Measurements from ENCODE around the gene CADPS. TPM values are rescaled to one million over a fixed set of nuclear protein-coding genes. Genes with fewer than 3 reads are reported as not detected.
"Not testable (repeated sequence)": the region's sequence is repeated elsewhere in the genome, so short reads cannot be mapped to it uniquely, and the experiment has no call there.

CADPS gene
- total RNA-seq, 1 donor from 2014 or later: 265 TPM

DNA sequence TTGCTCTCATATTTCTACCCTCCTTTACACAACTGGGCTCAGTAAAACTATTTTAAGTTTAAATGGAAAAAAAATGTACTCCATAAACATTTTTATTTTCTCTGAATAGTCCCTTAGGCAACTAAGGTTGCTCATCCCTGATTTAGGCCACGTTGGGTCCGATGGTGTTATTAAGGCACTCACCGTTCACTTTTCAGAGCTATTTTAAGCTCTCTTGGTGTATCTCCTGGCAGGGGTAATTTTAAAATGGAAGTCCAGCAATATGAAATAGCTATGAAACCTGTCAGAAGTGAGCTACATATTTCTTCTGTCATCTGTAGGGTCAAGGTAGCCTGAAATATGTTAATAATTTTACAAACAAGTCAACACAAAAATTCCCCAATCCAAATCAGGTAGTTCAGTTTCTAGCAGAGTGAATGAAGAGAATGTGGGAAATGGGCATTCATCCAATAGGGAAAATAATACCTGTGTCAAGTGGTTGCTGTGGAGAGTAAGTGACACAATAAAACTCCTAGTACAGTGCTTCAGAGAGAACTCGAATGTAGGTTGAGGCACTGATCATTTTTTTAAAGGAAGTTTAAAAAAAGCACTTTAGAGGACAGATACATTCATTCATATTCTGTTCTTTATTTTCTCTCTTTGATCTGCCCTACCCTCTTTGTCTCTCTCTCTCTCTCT, 292.6 kb downstream of the CADPS start:
- Mint-ChIP-seq H3K9me3 (ENCODE audit: unreplicated experiment) (peaks cover 7% of the 10 kb centered on the region), H3K27me3 (ENCODE audit: unreplicated experiment) (peaks cover 2% of the 10 kb centered on the region), H3K4me1 (ENCODE audit: low read depth, unreplicated experiment) (no peaks in the 10 kb centered on the region), H3K4me3 (ENCODE audit: unreplicated experiment) (no peak overlapping the region), H3K27ac (ENCODE audit: unreplicated experiment) (no peak overlapping the region), H3K36me3 (ENCODE audit: unreplicated experiment) (peaks cover 40% of the 10 kb centered on the region)
- TF ChIP-seq, protein P1, sequence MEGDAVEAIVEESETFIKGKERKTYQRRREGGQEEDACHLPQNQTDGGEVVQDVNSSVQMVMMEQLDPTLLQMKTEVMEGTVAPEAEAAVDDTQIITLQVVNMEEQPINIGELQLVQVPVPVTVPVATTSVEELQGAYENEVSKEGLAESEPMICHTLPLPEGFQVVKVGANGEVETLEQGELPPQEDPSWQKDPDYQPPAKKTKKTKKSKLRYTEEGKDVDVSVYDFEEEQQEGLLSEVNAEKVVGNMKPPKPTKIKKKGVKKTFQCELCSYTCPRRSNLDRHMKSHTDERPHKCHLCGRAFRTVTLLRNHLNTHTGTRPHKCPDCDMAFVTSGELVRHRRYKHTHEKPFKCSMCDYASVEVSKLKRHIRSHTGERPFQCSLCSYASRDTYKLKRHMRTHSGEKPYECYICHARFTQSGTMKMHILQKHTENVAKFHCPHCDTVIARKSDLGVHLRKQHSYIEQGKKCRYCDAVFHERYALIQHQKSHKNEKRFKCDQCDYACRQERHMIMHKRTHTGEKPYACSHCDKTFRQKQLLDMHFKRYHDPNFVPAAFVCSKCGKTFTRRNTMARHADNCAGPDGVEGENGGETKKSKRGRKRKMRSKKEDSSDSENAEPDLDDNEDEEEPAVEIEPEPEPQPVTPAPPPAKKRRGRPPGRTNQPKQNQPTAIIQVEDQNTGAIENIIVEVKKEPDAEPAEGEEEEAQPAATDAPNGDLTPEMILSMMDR (IDR thresholded peaks at IDR 0.05; ENCODE audit: partially characterized antibody, unreplicated experiment): no peak
- no peak for DNase-seq

DNA sequence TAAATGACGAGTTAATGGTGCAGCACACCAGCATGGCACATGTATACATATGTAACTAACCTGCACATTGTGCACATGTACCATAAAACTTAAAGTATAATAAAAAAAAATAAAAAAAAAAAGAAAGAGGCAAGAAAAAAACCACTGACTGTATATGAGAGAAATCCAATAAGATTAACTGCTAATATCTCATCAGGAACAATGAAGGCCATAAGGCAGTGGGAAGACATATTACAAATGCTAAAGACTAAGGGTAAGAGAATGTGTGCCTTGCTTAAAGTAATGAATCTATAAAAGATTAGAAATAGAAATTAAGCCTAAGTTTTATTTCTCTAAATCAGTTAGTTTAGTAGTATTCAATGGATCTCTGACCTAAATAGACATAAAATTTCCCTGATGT, 294.7 kb downstream of the CADPS start:
- H3K36me3 Mint-ChIP-seq (ENCODE audit: unreplicated experiment): peaks cover 42% of the 10 kb centered on the region
- H3K27ac Mint-ChIP-seq (ENCODE audit: unreplicated experiment); H3K4me3 Mint-ChIP-seq (ENCODE audit: unreplicated experiment); DNase-seq; H3K27me3 Mint-ChIP-seq (ENCODE audit: unreplicated experiment); H3K9me3 Mint-ChIP-seq (ENCODE audit: unreplicated experiment); H3K4me1 Mint-ChIP-seq (ENCODE audit: low read depth, unreplicated experiment): not testable (repeated sequence)

DNA sequence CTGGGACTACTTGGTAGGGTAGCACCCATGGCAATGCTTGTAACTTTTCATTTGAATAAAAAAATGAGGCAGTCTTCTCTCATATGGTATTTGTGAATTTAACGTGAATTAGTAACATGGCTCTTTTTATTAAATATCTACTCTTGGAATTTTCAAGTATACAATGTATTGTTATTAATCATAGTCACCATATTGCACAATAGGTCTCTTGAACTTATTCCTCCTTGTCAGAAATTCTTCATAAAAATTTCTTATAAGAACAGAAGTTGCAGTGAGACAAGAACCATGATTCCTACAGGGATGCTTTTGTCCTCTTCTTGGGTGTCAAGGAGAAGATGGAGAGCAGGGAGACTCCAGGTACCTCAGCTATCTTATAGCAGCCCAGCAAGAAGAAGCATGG, 298.1 kb downstream of the CADPS start:
- peaks cover 29% of the 10 kb centered on the region for H3K36me3 Mint-ChIP-seq (ENCODE audit: unreplicated experiment)
- TF ChIP-seq, protein P1 (IDR thresholded peaks at IDR 0.05; ENCODE audit: partially characterized antibody, unreplicated experiment): no peak
- H3K27me3 Mint-ChIP-seq (ENCODE audit: unreplicated experiment): peaks cover 2% of the 10 kb centered on the region
- DNase-seq: no peak
- H3K4me3 Mint-ChIP-seq (ENCODE audit: unreplicated experiment): no peak overlapping the region
- no peaks in the 10 kb centered on the region for H3K4me1 Mint-ChIP-seq (ENCODE audit: low read depth, unreplicated experiment)
- peaks cover 7% of the 10 kb centered on the region for H3K9me3 Mint-ChIP-seq (ENCODE audit: unreplicated experiment)
- H3K27ac Mint-ChIP-seq (ENCODE audit: unreplicated experiment): no peak overlapping the region

DNA sequence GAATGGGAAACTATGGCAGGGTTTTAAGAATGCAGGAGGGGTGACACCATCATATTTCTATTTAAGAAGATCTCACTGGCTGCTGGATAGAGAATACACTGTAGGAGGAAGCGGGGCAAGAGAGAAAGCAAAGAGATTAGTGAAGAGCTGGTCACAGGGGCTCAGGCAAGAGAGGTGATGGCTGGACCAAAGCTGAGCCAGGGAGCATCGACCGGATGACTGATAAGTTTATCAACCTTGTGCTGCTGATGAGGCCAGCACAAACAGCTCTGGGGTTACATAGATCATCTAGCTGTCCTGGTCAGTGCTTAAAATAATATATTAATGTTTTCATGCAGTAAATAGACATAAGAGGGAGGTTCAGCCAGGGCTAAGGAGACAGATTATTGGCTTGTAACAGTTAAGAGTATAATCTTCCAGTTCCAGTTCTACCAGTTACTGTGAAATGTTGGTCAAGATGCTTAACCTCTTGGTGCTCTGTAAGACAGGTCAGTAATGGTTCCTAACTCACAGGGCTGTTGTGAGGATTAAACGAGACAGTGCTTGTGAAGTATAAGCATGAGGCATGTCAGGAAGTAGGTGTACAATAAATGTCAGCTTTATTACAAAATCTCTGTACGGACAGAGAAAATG, 300.8 kb downstream of the CADPS start:
- H3K9me3 Mint-ChIP-seq (ENCODE audit: unreplicated experiment): peaks cover 2% of the 10 kb centered on the region
- H3K27ac Mint-ChIP-seq (ENCODE audit: unreplicated experiment): no peak overlapping the region
- H3K36me3 Mint-ChIP-seq (ENCODE audit: unreplicated experiment): peaks cover 14% of the 10 kb centered on the region
- H3K27me3 Mint-ChIP-seq (ENCODE audit: unreplicated experiment): peaks cover 2% of the 10 kb centered on the region
- TF ChIP-seq, protein P1 (IDR thresholded peaks at IDR 0.05; ENCODE audit: partially characterized antibody, unreplicated experiment): no peak
- H3K4me3 Mint-ChIP-seq (ENCODE audit: unreplicated experiment): no peak overlapping the region
- no peaks in the 10 kb centered on the region for H3K4me1 Mint-ChIP-seq (ENCODE audit: low read depth, unreplicated experiment)
- no peak for DNase-seq

DNA sequence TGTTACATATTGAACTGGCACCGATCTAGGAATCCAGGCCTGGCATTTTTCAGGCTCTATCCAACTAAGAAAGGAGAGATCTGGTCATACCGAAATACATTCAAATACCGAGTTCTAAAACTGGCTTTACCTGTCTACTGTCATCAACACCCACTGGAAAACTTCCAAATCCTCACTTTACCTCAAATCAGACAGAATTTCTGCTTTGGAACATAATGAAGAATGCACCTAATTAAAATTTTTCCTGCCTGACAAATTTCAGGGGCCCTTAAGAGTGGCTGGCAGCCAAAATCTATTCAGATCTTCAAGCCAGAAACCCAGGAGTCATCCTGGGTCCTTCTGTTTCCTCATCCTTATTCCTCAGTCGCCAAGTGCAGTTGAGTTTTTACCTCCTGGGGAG, 303.3 kb downstream of the CADPS start:
- H3K4me3 Mint-ChIP-seq (ENCODE audit: unreplicated experiment): no peak overlapping the region

More for the DNA sequence above, 303.3 kb downstream of the CADPS start:
- Mint-ChIP-seq H3K36me3 (ENCODE audit: unreplicated experiment) (no peaks in the 10 kb centered on the region), H3K4me1 (ENCODE audit: low read depth, unreplicated experiment) (no peaks in the 10 kb centered on the region), H3K27me3 (ENCODE audit: unreplicated experiment) (peaks cover 2% of the 10 kb centered on the region), H3K27ac (ENCODE audit: unreplicated experiment) (no peak overlapping the region), H3K9me3 (ENCODE audit: unreplicated experiment) (peaks cover 2% of the 10 kb centered on the region)
- no peak for DNase-seq
- TF ChIP-seq, protein P1 (IDR thresholded peaks at IDR 0.05; ENCODE audit: partially characterized antibody, unreplicated experiment): no peak

Measured in glutamatergic neuron (in vitro differentiated cells).